ENCODE data around the gene AGAP1.

Gene AGAP1

DNA sequence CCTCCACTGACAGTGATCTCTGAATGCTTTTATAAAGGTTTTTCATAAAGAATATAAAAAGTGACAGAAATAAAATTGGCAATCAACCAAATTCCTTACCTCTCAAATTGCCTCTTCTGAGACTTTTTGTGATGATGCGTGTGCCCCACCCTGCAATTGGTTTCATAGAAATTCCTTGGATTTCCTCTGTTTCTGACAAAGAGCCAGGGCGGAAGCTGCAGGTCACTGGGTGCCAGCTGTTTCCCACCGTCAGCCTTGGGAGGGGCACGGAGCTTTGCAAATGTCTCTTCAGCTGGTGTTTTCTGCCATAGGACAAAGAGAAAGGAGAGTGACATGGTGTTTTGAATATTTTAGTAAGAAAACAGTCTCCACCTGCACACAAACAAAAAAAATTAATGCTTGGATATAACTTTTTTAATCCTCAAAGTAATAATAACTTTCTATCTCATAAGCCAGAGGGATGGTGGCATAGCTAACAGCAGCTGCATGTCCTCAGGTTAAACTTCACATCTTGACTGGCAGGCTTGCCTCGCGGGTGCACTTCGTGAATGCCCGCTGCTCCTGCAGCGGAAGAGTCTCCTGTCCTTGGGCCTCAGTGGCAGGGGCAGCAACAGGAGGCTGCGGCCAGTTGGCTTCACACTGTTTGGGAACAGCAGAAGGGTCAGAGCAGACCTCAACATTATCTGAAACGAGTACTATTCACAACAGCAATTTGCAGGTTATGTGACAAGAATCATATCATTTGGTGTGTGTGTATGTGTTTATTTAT lies 24.7 kb downstream of the AGAP1 start:
- TF ChIP-seq, protein P1, sequence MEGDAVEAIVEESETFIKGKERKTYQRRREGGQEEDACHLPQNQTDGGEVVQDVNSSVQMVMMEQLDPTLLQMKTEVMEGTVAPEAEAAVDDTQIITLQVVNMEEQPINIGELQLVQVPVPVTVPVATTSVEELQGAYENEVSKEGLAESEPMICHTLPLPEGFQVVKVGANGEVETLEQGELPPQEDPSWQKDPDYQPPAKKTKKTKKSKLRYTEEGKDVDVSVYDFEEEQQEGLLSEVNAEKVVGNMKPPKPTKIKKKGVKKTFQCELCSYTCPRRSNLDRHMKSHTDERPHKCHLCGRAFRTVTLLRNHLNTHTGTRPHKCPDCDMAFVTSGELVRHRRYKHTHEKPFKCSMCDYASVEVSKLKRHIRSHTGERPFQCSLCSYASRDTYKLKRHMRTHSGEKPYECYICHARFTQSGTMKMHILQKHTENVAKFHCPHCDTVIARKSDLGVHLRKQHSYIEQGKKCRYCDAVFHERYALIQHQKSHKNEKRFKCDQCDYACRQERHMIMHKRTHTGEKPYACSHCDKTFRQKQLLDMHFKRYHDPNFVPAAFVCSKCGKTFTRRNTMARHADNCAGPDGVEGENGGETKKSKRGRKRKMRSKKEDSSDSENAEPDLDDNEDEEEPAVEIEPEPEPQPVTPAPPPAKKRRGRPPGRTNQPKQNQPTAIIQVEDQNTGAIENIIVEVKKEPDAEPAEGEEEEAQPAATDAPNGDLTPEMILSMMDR (IDR thresholded peaks at IDR 0.05), result no peak

DNA sequence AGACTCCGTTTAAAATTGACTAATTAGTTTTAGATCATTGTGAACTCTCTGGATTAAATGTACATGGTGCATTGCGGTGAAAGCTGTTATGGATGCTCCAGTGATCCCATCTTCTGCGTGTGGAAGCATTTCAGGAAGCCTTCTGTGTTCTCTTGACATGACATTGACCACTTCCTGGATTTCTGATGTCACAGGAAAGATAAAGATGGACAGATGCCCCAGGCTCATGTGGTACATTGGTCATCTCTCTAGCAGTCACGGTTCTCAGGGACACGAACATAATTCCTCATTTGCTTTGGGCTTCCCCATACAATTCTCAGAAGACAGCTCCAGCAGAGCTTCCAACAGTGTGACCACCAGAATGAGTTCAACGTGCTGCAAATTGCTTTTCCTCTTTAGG lies 26.9 kb downstream of the AGAP1 start:
- TF ChIP-seq, protein P1 (IDR thresholded peaks at IDR 0.05), result no peak

DNA sequence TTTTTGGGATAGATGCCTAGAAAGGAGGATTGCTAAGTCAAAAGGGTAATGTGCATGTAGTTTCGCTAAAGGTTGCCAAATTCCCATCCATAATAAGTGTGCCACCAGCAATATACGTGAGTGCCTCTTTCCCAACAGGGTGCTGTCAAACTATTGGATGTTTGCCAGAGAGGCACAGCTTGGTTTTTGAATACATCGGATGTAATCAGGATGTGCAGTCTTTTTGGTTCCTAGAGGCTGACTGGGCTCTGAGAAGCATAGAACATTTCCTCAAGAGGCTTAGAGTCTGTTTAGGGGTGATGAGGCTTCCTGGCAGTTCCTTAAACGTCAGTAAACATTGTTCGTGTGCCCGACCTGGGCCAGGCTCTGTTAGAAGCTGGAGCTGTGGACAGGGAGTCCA lies 28.0 kb downstream of the AGAP1 start:
- TF ChIP-seq, protein P1 (IDR thresholded peaks at IDR 0.05), result no peak

DNA sequence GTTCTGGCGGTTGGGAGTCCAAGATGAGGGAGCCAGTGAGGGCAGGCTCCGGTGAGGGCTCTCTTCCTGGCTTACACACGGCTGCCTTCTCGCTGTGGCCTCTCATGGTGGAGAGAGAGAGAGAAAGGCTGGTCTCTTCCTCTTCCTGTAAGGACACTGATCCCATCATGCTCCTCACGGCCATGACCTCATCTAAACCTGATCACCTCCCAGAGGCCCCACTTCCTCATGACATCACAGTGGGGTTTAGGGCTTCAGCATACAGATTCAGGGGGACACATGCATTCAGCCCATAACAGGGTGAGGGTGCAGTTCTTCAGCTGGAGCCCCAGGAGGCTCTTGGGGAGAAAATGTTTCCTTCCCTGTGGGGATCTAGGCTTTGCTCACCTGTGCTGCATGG lies 29.2 kb downstream of the AGAP1 start:
- TF ChIP-seq, protein P1 (IDR thresholded peaks at IDR 0.05), result no peak

DNA sequence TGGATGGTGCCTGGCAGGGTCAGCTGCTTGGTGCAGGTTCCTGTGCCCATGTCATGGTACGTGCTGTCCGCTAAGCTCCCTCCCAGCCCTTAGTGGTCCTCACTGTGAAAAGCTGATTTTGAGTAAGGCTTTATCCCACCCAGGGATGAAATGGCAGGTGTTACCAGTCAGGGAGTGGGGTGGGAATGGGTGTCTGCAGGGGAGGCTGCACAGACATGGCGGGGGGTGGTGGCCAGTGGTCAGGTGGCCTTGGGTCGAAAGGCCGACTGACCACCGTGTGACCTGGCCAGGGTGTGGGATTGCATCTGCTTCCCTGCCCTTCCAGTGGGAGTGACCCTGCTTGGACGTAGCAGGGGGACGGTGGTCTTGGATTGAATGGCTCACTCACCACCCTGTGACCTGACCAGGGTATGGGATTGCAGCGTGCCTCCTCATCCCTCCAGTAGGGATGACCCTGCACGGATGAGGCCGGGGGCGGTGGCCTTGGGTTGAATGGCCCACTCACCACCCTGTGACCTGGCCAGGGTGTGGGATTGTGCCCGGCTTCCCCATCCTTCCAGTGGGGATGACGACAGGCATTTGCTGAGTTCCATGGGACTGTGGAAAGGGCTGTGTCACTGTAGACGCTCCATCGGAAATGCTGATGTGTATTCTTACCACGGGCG lies 29.8 kb downstream of the AGAP1 start:
- TF ChIP-seq, protein P1 (IDR thresholded peaks at IDR 0.05), result no peak

DNA sequence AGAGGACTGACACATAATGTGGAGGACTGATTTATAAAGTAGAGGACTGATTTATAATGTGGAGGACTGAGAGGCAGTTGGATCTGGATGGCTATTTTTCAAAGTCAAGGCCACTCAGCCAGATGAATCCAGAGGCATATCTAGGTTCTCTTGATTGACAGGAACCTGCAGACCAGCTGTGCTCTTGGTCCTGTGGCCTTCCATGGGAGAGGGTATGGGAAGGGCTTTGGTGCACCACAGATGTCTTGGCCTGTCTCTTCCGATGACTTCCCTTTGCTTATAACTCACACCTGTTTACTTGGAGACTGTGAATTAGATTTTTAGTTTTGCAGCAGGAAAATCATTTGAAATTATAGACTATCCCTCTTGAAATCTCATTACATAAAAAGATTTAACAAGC lies 32.3 kb downstream of the AGAP1 start:
- TF ChIP-seq, protein P1 (IDR thresholded peaks at IDR 0.05), result no peak

DNA sequence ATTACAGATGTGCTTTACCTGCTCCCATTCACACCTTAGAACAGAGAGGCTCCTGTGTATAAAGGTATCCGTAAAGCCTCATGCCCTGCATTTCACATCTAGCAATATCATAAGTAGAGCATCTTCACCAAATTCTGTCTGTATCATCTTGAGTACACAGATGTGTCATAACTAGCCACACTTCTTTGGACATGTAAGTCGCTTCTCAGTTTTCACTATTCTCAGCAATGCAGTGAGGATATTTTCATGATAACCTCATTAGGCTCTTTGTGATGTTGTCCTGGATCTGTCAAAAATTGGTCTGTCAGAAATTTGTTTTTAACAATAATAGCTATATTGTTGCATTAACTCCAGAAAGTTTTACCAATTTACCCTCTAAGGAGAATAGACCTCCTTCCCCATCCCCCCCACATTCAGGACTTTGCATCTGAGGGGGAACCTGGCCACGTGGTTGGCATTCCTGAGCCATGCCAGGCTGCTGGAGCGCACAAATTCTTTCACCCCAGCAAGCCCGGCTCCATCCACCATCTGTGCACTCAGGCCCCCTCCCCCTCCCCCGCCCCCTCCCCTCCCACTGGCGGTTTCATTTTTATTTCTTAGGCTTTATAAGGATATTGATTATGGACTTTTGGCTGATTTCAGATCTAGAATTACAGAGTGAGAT lies 34.1 kb downstream of the AGAP1 start:
- TF ChIP-seq, protein P1 (IDR thresholded peaks at IDR 0.05), result no peak

Data from LNCAP (cell line).